Natural killer cell (primary cell): ENCODE measurements around the gene MPST. TPM values are rescaled to one million over a fixed set of nuclear protein-coding genes. Genes with fewer than 3 reads are reported as not detected.

Experiments used
- ATAC-seq, 3 donors: fragments of 150-1000 bp in 2 of 3; fragments of 200-7000 bp in 1 of 3; cut with Tn5 transposase; 1 replicate in 1 of 3; 2 replicates in 2 of 3; pipeline ENCODE4 v1.10.0; 2021; ENCODE audit warnings: mild to moderate bottlenecking in 2 of 3, moderate library complexity in 2 of 3
- DNase-seq, 2 donors: peaks; one replicate each; pipeline versions ENCODE4 v3.0.0 to v3.0.0-alpha.2; 2013 to 2021; ENCODE audit warnings: mixed read lengths in 1 of 2
- H3K27ac ChIP-seq: one replicate; pipeline ENCODE4 v1.5.1; 2013; ENCODE audit warnings: mild to moderate bottlenecking, low read length
- H3K27me3 ChIP-seq: one replicate; pipeline ENCODE4 v1.6.1; 2013; ENCODE audit warnings: low read length; ENCODE audit not compliant: control insufficient read depth, insufficient read depth
- H3K36me3 ChIP-seq: one replicate; pipeline ENCODE4 v1.6.1; 2013; ENCODE audit warnings: low read length; ENCODE audit not compliant: control insufficient read depth, insufficient read depth
- H3K4me1 ChIP-seq: one replicate; pipeline ENCODE4 v1.6.1; 2013; ENCODE audit warnings: low read length; ENCODE audit not compliant: control insufficient read depth, insufficient read depth
- H3K4me3 ChIP-seq: one replicate; pipeline ENCODE4 v1.5.1; 2013; ENCODE audit warnings: low read length
- H3K9me3 ChIP-seq: one replicate; pipeline ENCODE4 v1.6.1; 2013; ENCODE audit warnings: low read length; ENCODE audit not compliant: control insufficient read depth, insufficient read depth
- H3K27ac Mint-ChIP-seq, 2 donors: one replicate each; pipeline ENCODE4 v1.8.0; 2022; ENCODE audit warnings: mild to moderate bottlenecking in 2 of 2, mixed read lengths in 2 of 2, moderate library complexity in 1 of 2
- H3K27me3 Mint-ChIP-seq, 2 donors: one replicate each; pipeline ENCODE4 v1.8.0; 2022; ENCODE audit warnings: low read depth in 2 of 2, mixed read lengths in 2 of 2
- H3K36me3 Mint-ChIP-seq: one replicate; pipeline ENCODE4 v1.8.0; 2022; ENCODE audit warnings: mixed read lengths
- H3K4me1 Mint-ChIP-seq, 2 donors: one replicate each; pipeline ENCODE4 v1.8.0; 2022; ENCODE audit warnings: mixed read lengths in 2 of 2
- H3K4me3 Mint-ChIP-seq: one replicate; pipeline ENCODE4 v1.8.0; 2022; ENCODE audit warnings: mild to moderate bottlenecking, moderate library complexity, mixed read lengths
- H3K9me3 Mint-ChIP-seq, 2 donors: one replicate each; pipeline ENCODE4 v1.8.0; 2022; ENCODE audit warnings: mixed read lengths in 2 of 2
- CTCF ChIP-seq: fragments of 200-600 bp; IDR thresholded peaks from one replicate; pipeline ENCODE4 v1.8.0; 2022; ENCODE audit warnings: antibody characterized with exemption
- WGBS: methylation state at CpG from one replicate; pipeline ENCODE4 v1.1.7; 2013; ENCODE audit warnings: missing lambda C conversion rate; ENCODE audit not compliant: insufficient coverage; 5-methylcytosine and 5-hydroxymethylcytosine counted together
- intact Hi-C: fragments of 100-400 bp; cut with micrococcal nuclease; formaldehyde crosslinking; loops from one replicate; pipeline ENCODE4 v1.14.2; 2022
- total RNA-seq, 4 donors: library from RNA; stranded (reverse); fragments of 120-200 nt in 1 of 4; gene quantifications; one replicate each; pipeline versions ENCODE4 v1.2.3 to v1.2.4, GENCODE V29; 2013 to 2022

Gene MPST
- total RNA-seq, 3 donors from 2014 or later (not counting 1 experiment from before 2014, with no cell fraction given): 21.4 to 23.9 (median 22.9) TPM

GRCh38 chr22:37072673-37073072 lies 53.1 kb downstream of the MPST start:
- no peak for TF ChIP-seq CTCF
- Mint-ChIP-seq H3K4me3 (no peak overlapping the region), H3K4me1 (peaks cover under 1% of the 10 kb centered on the region in 2 donors), H3K36me3 (no peaks in the 10 kb centered on the region), H3K9me3 (no peaks in the 10 kb centered on the region), H3K27ac (no peak overlapping the region), H3K27me3 (peaks cover 17 to 23% of the 10 kb centered on the region in 2 donors)
- Histone ChIP-seq H3K9me3 (no peaks in the 10 kb centered on the region), H3K4me3 (no peak overlapping the region), H3K27ac (no peak overlapping the region), H3K36me3 (no peaks in the 10 kb centered on the region), H3K27me3 (peaks cover 13% of the 10 kb centered on the region), H3K4me1 (peaks cover under 1% of the 10 kb centered on the region)
- WGBS: 97% methylated on average over 8 of the region's 8 CpGs
- intact Hi-C loops: loop anchor here (1.0 kb wide), 1 partner anchor 128 kb away; no protein-coding TSS in a partner anchor
- ATAC-seq (no peak), DNase-seq (no peak)

- H3K4me1 Mint-ChIP-seq: peaks cover 19 to 20% of the 10 kb centered on the region in 2 donors
- H3K27me3 Mint-ChIP-seq: peaks cover 6 to 15% of the 10 kb centered on the region in 2 donors
- no peaks in the 10 kb centered on the region for H3K9me3 Mint-ChIP-seq
- intact Hi-C loops: no loop called here
- ATAC-seq (no peak), DNase-seq (no peak)
- no peak for TF ChIP-seq CTCF
- H3K4me3 Mint-ChIP-seq: no peak overlapping the region
- Histone ChIP-seq H3K27ac (no peak overlapping the region), H3K4me3 (no peak overlapping the region), H3K36me3 (no peaks in the 10 kb centered on the region), H3K9me3 (no peaks in the 10 kb centered on the region), H3K4me1 (peaks cover 17% of the 10 kb centered on the region), H3K27me3 (peaks cover 8% of the 10 kb centered on the region)
- WGBS: 80% methylated on average over 16 of the region's 16 CpGs
- no peak overlapping the region for H3K27ac Mint-ChIP-seq
- no peaks in the 10 kb centered on the region for H3K36me3 Mint-ChIP-seq
These were observed 55.0 kb downstream of the MPST start for GRCh38 chr22:37074537-37074936.

- Mint-ChIP-seq H3K27me3 (peaks cover under 1 to 10% of the 10 kb centered on the region in 2 donors), H3K36me3 (no peaks in the 10 kb centered on the region), H3K9me3 (no peaks in the 10 kb centered on the region), H3K27ac (no peak overlapping the region), H3K4me1 (peaks cover 25% of the 10 kb centered on the region in 2 donors), H3K4me3 (no peak overlapping the region)
- no peak overlapping the region for H3K4me3 ChIP-seq
- 73% methylated on average over 17 of the region's 17 CpGs for WGBS
- no peak overlapping the region for H3K27ac ChIP-seq
- intact Hi-C loops: loop anchor here (5.0 kb wide), 1 partner anchor 72 kb away; the partner anchor contains the start of gene IL2RB
- no peaks in the 10 kb centered on the region for H3K36me3 ChIP-seq
- peaks cover 3% of the 10 kb centered on the region for H3K27me3 ChIP-seq
- no peaks in the 10 kb centered on the region for H3K9me3 ChIP-seq
- DNase-seq: no peak
- peaks cover 22% of the 10 kb centered on the region for H3K4me1 ChIP-seq
- no peak for TF ChIP-seq CTCF
- ATAC-seq: no peak
These were observed 55.5 kb downstream of the MPST start for GRCh38 chr22:37075046-37075445.
